ENCODE measurements around the gene FBXO36.

FBXO36 gene

GRCh38 chr2:230010501-230010900 lies 88.2 kb downstream of the FBXO36 start:
- TF ChIP-seq, protein P1, sequence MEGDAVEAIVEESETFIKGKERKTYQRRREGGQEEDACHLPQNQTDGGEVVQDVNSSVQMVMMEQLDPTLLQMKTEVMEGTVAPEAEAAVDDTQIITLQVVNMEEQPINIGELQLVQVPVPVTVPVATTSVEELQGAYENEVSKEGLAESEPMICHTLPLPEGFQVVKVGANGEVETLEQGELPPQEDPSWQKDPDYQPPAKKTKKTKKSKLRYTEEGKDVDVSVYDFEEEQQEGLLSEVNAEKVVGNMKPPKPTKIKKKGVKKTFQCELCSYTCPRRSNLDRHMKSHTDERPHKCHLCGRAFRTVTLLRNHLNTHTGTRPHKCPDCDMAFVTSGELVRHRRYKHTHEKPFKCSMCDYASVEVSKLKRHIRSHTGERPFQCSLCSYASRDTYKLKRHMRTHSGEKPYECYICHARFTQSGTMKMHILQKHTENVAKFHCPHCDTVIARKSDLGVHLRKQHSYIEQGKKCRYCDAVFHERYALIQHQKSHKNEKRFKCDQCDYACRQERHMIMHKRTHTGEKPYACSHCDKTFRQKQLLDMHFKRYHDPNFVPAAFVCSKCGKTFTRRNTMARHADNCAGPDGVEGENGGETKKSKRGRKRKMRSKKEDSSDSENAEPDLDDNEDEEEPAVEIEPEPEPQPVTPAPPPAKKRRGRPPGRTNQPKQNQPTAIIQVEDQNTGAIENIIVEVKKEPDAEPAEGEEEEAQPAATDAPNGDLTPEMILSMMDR (IDR thresholded peaks at IDR 0.05): no peak

GRCh38 chr2:230011617-230012016 lies 89.3 kb downstream of the FBXO36 start:
- TF ChIP-seq, protein P1 (IDR thresholded peaks at IDR 0.05): no peak

DNA sequence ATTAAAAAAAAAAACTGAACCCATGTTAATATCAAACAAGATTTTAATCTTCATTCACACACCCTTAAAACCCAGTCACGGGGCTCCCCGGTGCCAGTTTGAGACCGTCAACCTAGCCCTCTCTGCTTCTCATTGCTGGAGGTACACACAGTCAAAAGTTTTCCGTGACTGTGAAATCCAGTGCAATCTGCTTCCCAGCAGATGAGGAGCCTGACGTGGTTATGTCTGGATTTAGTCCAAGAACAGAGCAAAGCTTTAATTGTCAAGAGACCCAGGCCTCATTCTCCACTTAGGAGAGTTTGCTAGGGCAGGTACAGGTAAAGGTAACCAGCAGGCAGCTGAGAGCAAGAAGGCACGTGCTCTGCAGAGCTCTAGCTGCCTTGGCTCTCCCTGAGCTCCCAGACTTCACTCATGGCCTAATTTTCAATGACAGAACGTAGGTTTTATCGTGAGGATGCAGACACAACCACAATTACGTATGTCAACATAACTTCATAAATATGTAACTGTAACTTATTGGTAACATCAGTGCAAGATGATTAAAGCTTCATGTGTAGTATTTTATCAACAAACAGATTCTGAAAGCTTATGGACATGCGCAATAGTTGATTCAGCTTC lies 90.1 kb downstream of the FBXO36 start:
- TF ChIP-seq, protein P1 (IDR thresholded peaks at IDR 0.05): no peak

DNA sequence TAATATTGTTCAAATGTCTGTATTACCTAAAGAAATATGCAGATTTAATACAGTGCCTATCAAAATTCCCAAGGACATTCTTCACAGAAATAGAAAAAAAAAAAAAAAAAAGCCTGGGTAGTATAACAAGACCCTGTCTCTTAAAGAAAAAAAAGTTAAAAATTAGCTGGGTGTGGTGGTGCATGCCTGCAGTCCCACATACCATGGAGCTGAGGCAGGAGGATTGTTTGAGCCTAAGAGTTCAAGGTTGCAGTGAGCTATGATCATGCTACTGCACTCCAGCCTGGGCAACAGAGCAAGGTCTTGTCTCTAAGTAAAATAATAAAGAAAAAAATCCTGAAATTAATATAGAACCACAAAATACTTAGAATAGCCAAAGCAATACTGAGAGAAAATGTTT lies 94.5 kb downstream of the FBXO36 start:
- TF ChIP-seq, protein P1 (IDR thresholded peaks at IDR 0.05): no peak

GRCh38 chr2:230018153-230018552 lies 95.8 kb downstream of the FBXO36 start:
- TF ChIP-seq, protein P1 (IDR thresholded peaks at IDR 0.05): no peak

DNA sequence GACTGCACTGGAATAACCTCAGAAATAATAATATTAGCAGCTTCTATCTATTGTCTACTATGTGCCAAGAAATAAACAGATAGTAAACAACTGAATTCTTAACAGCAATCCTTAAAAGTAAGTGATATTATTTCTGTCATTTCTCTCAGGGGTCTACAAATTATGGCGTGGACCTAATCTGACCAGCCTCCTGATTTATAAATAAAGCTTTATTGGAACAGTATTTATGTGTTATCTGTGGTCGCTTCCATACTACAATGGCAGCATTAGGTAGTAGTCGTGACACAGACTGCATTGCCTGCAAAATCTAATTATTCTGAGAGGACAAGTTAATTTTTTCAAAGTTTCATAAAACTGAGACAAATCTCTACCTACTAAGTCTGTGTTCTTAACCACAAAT lies 97.4 kb downstream of the FBXO36 start:
- TF ChIP-seq, protein P1 (IDR thresholded peaks at IDR 0.05): no peak

GRCh38 chr2:230023313-230023712 lies 101.0 kb downstream of the FBXO36 start:
- TF ChIP-seq, protein P1 (IDR thresholded peaks at IDR 0.05): no peak

- TF ChIP-seq, protein P1 (IDR thresholded peaks at IDR 0.05): no peak
Observed at GRCh38 chr2:230042195-230042594, 119.9 kb downstream of the FBXO36 start.
